LNCAP (cell line): Measurements from ENCODE around the gene UBXN1.

ENCODE experiments used
- TF ChIP-seq, protein P1 (sequence below): fragments of 450-650 bp; IDR thresholded peaks from 2 replicates; pipeline ENCODE4 v1.5.1; 2017; ENCODE audit warnings: mild to moderate bottlenecking

The UBXN1 gene

DNA sequence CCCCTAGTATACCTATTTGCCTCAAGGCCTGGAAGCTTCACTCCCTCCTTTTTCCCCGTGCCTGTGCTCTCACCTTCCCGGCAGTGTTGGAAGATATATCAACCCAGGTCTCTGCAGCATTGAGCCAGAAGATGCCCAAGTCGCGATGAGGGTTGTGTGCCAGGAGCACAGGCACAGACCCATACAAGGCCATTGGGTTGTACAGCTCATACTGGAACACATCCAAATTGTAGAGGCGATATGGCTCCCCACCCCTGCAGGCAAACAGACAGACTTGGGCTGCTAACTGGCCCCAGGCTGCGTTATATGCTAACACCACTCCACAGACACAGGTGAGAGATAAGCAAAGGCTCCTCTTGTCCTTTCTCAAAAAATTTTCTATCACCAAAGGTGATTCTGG, 46.4 kb downstream of the UBXN1 start:
- TF ChIP-seq, protein P1, sequence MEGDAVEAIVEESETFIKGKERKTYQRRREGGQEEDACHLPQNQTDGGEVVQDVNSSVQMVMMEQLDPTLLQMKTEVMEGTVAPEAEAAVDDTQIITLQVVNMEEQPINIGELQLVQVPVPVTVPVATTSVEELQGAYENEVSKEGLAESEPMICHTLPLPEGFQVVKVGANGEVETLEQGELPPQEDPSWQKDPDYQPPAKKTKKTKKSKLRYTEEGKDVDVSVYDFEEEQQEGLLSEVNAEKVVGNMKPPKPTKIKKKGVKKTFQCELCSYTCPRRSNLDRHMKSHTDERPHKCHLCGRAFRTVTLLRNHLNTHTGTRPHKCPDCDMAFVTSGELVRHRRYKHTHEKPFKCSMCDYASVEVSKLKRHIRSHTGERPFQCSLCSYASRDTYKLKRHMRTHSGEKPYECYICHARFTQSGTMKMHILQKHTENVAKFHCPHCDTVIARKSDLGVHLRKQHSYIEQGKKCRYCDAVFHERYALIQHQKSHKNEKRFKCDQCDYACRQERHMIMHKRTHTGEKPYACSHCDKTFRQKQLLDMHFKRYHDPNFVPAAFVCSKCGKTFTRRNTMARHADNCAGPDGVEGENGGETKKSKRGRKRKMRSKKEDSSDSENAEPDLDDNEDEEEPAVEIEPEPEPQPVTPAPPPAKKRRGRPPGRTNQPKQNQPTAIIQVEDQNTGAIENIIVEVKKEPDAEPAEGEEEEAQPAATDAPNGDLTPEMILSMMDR, result no peak

DNA sequence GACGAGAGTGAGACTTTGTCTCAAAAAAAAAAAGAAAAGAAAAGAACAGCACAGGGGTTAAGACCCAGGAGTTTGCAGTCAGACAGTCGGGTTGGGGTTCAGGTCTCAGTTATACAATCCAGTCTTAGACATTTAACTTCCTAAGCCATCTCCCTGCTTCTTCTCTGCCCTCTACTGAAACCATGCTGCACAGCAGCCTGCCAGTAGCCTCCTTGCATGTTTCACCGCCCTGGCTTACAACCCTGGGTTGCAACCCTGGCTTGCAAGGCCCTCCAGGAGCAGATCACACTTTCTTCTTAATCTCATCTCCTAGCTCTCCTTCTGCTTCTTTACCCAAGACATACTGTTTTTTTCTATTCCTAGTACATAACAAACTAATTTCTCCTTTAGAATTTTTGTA, 51.2 kb downstream of the UBXN1 start:
- TF ChIP-seq, protein P1, result no peak
